IMR-90 (cell line): ENCODE measurements around the gene NADK2. TPM values are rescaled to one million over a fixed set of nuclear protein-coding genes. Genes with fewer than 3 reads are reported as not detected.

Experiments used
- ATAC-seq: fragments of 200-7000 bp; cut with Tn5 transposase; 2 replicates; pipeline ENCODE4 v1.9.1; 2020; ENCODE audit warnings: low read depth, mild to moderate bottlenecking, moderate library complexity
- BruUV-seq: library from RNA; stranded (reverse); fragments of 400-500 nt; replicated peaks from 2 replicates; lab custom pipeline; 2021; lab: Mats Ljungman, UMichigan
- CTCF ChIA-PET: fragments of 300-600 bp; formaldehyde crosslinking; extraction: SDS; loops from one replicate; lab custom pipeline; 2021; ENCODE audit warnings: antibody characterized with exemption; lab: Yijun Ruan, JAX
- POLR2A ChIA-PET: fragments of 300-600 bp; sonication (Branson Sonifier 250); formaldehyde crosslinking; loops from one replicate; lab custom pipeline; 2022; ENCODE audit warnings: antibody characterized with exemption; ENCODE audit not compliant: unreplicated experiment; lab: Charles Lee
- DNase-seq: peaks from one replicate; pipeline ENCODE4 v3.0.0; 2013
- H2AFZ ChIP-seq: replicated peaks from 2 replicates; pipeline ENCODE3; 2013; ENCODE audit warnings: low read length, mild to moderate bottlenecking; ENCODE audit not compliant: poor library complexity
- H2AK5ac ChIP-seq: 2 replicates; pipeline ENCODE4 v1.6.1; 2013; ENCODE audit warnings: low read depth, low read length, inconsistent platforms
- H2AK9ac ChIP-seq: replicated peaks from 2 replicates; pipeline ENCODE3; 2013; ENCODE audit warnings: mild to moderate bottlenecking, low read depth, low read length, moderate library complexity; ENCODE audit not compliant: poor library complexity
- H2BK120ac ChIP-seq: 2 replicates; pipeline ENCODE4 v1.6.1; 2013; ENCODE audit warnings: low read depth, low read length, inconsistent platforms
- H2BK15ac ChIP-seq: 3 replicates; pipeline ENCODE4 v1.6.1; 2013; ENCODE audit warnings: low read depth, low read length, inconsistent platforms
- H2BK20ac ChIP-seq: 2 replicates; pipeline ENCODE4 v1.6.1; 2013; ENCODE audit warnings: low read depth, mild to moderate bottlenecking, inconsistent platforms, low read length, moderate library complexity
- H2BK5ac ChIP-seq: 2 replicates; pipeline ENCODE4 v1.6.1; 2013; ENCODE audit warnings: mild to moderate bottlenecking, low read depth, low read length, inconsistent platforms; ENCODE audit not compliant: poor library complexity, severe bottlenecking
- H3K14ac ChIP-seq: replicated peaks from 2 replicates; pipeline ENCODE4 v1.6.1; 2013; ENCODE audit warnings: low read depth, low read length, inconsistent platforms
- H3K18ac ChIP-seq: 2 replicates; pipeline ENCODE4 v1.6.1; 2013; ENCODE audit warnings: low read depth, low read length, control low read depth
- H3K23ac ChIP-seq: 2 replicates; pipeline ENCODE4 v1.6.1; 2013; ENCODE audit warnings: low read depth, low read length, inconsistent platforms
- H3K27ac ChIP-seq: 2 replicates; pipeline ENCODE4 v1.5.1; 2013; ENCODE audit warnings: mild to moderate bottlenecking, control low read depth, low read length; ENCODE audit not compliant: insufficient read depth
- H3K27me3 ChIP-seq: 2 replicates; pipeline ENCODE4 v1.6.1; 2013; ENCODE audit warnings: low read length; ENCODE audit not compliant: control insufficient read depth, insufficient read depth
- H3K36me3 ChIP-seq: 2 replicates; pipeline ENCODE4 v1.6.1; 2013; ENCODE audit warnings: low read length, mixed read lengths; ENCODE audit not compliant: control insufficient read depth, insufficient read depth
- H3K4ac ChIP-seq: 2 replicates; pipeline ENCODE4 v1.6.1; 2013; ENCODE audit warnings: low read depth, low read length, inconsistent platforms
- H3K4me1 ChIP-seq: 2 replicates; pipeline ENCODE4 v1.6.1; 2013; ENCODE audit warnings: low read length, mixed read lengths; ENCODE audit not compliant: control insufficient read depth, insufficient read depth
- H3K4me2 ChIP-seq: 2 replicates; pipeline ENCODE4 v1.6.1; 2013; ENCODE audit warnings: low read depth, mild to moderate bottlenecking, control low read depth, low read length, moderate library complexity
- H3K4me3 ChIP-seq: 2 replicates; pipeline ENCODE4 v1.5.1; 2013; ENCODE audit warnings: low read depth, mild to moderate bottlenecking, control low read depth, low read length, moderate library complexity; ENCODE audit not compliant: insufficient read depth
- H3K56ac ChIP-seq: 2 replicates; pipeline ENCODE4 v1.6.1; 2013; ENCODE audit warnings: low read length, inconsistent platforms; ENCODE audit not compliant: insufficient read depth; ENCODE audit errors: extremely low read depth
- H3K79me1 ChIP-seq, 2 experiments: 2 replicates each; pipeline ENCODE4 v1.6.1; 2013; ENCODE audit warnings: low read length in 2 of 2, inconsistent platforms in 1 of 2, low read depth in 1 of 2
- H3K9ac ChIP-seq: 2 replicates; pipeline ENCODE4 v1.6.1; 2013; ENCODE audit warnings: low read depth, low read length, control low read depth
- H3K9me1 ChIP-seq: 2 replicates; pipeline ENCODE4 v1.6.1; 2013; ENCODE audit warnings: low read length, inconsistent platforms; ENCODE audit not compliant: insufficient read depth
- H3K9me3 ChIP-seq: 2 replicates; pipeline ENCODE4 v1.6.1; 2013; ENCODE audit warnings: low read length; ENCODE audit not compliant: control insufficient read depth, insufficient read depth
- H4K20me1 ChIP-seq: 2 replicates; pipeline ENCODE4 v1.6.1; 2013; ENCODE audit warnings: low read length, inconsistent platforms; ENCODE audit not compliant: insufficient read depth
- H4K5ac ChIP-seq: 2 replicates; pipeline ENCODE4 v1.6.1; 2013; ENCODE audit warnings: mild to moderate bottlenecking, low read depth, low read length, control low read depth
- H4K8ac ChIP-seq, 2 experiments: 2 replicates each; pipeline ENCODE4 v1.6.1; 2013; ENCODE audit warnings: low read depth in 2 of 2, low read length in 2 of 2, control low read depth in 1 of 2, inconsistent platforms in 1 of 2
- H4K91ac ChIP-seq: 2 replicates; pipeline ENCODE4 v1.6.1; 2013; ENCODE audit warnings: low read depth, low read length, inconsistent platforms; ENCODE audit not compliant: insufficient read depth
- BHLHE40 ChIP-seq: fragments of 150-350 bp; IDR thresholded peaks from 2 replicates; pipeline ENCODE4 v1.6.1; 2016; ENCODE audit warnings: mild to moderate bottlenecking, low read depth, low read length
- CEBPB ChIP-seq: IDR thresholded peaks from 2 replicates; pipeline ENCODE4 v1.6.1; 2012; ENCODE audit warnings: low read depth, low read length, improper control_type of control experiment
- CHD1 ChIP-seq: IDR thresholded peaks from 2 replicates; pipeline ENCODE4 v1.6.1; 2012; ENCODE audit warnings: low read depth, low read length, improper control_type of control experiment
- CTCF ChIP-seq: conservative IDR thresholded peaks from 2 replicates; pipeline ENCODE4 v1.5.1; 2012; ENCODE audit warnings: mild to moderate bottlenecking, low read depth, low read length, improper control_type of control experiment
- ELK1 ChIP-seq: fragments of 150-350 bp; IDR thresholded peaks from 2 replicates; pipeline ENCODE4 v1.6.1; 2016; ENCODE audit warnings: low read depth, mild to moderate bottlenecking, low read length, moderate library complexity, borderline replicate concordance
- FOS ChIP-seq: fragments of 150-350 bp; IDR thresholded peaks from 2 replicates; pipeline ENCODE4 v1.6.1; 2016; ENCODE audit warnings: low read depth, low read length
- MAFK ChIP-seq: IDR thresholded peaks from 2 replicates; pipeline ENCODE4 v1.6.1; 2012; ENCODE audit warnings: low read depth, low read length, improper control_type of control experiment
- MAZ ChIP-seq: IDR thresholded peaks from 2 replicates; pipeline ENCODE4 v1.6.1; 2012; ENCODE audit warnings: low read depth, mild to moderate bottlenecking, low read length, improper control_type of control experiment, moderate library complexity, borderline replicate concordance
- MXI1 ChIP-seq: IDR thresholded peaks from 2 replicates; pipeline ENCODE4 v1.6.1; 2012; ENCODE audit warnings: low read depth, mild to moderate bottlenecking, low read length, moderate library complexity, borderline replicate concordance
- NFE2L2 ChIP-seq: fragments of 150-350 bp; IDR thresholded peaks from 2 replicates; pipeline ENCODE4 v1.6.1; 2016; ENCODE audit warnings: low read depth, mild to moderate bottlenecking, low read length
- POLR2A ChIP-seq: IDR thresholded peaks from 2 replicates; pipeline ENCODE4 v1.6.1; 2012; ENCODE audit warnings: mild to moderate bottlenecking, low read depth, low read length
- RAD21 ChIP-seq: IDR thresholded peaks from 2 replicates; pipeline ENCODE4 v1.6.1; 2012; ENCODE audit warnings: low read length, improper control_type of control experiment
- RCOR1 ChIP-seq: IDR thresholded peaks from 2 replicates; pipeline ENCODE4 v1.6.1; 2012; ENCODE audit warnings: mild to moderate bottlenecking, low read length, improper control_type of control experiment; ENCODE audit not compliant: insufficient replicate concordance
- RFX5 ChIP-seq: IDR thresholded peaks from 2 replicates; pipeline ENCODE4 v1.8.0; 2012; ENCODE audit warnings: low read depth, mild to moderate bottlenecking, low read length, moderate library complexity
- SMC3 ChIP-seq: fragments of 150-350 bp; IDR thresholded peaks from 2 replicates; pipeline ENCODE4 v1.6.1; 2016; ENCODE audit warnings: low read depth, mild to moderate bottlenecking, antibody characterized with exemption, low read length, moderate library complexity
- USF2 ChIP-seq: fragments of 150-350 bp; IDR thresholded peaks from 2 replicates; pipeline ENCODE4 v1.6.1; 2017; ENCODE audit warnings: mild to moderate bottlenecking, antibody characterized with exemption, low read length, low read depth
- WGBS, 2 experiments: methylation state at CpG; one replicate each; pipeline versions ENCODE4 v1.1.5 to v1.1.7; 2013; ENCODE audit warnings: missing lambda C conversion rate in 2 of 2; ENCODE audit not compliant: insufficient read length in 1 of 2; ENCODE audit errors: extremely low coverage in 2 of 2; 5-methylcytosine and 5-hydroxymethylcytosine counted together
- dilution Hi-C: fragments of 300-500 bp; cut with HindIII; formaldehyde crosslinking; loops from one replicate; pipeline ENCODE4 v1.14.3; 2018; ENCODE audit warnings: low sequenced_read_pairs; ENCODE audit not compliant: unreplicated experiment
- in situ Hi-C: fragments of 300-500 bp; cut with MboI; formaldehyde crosslinking; loops from 3 replicates; pipeline ENCODE4 v1.14.3; 2019; ENCODE audit warnings: low sequenced_read_pairs, inconsistent platforms, mixed read lengths
- intact Hi-C: fragments of 100-400 bp; cut with micrococcal nuclease; formaldehyde crosslinking; loops from 2 replicates; pipeline ENCODE4 v1.10.0; 2022
- polyA plus RNA-seq, 3 experiments: library from polyadenylated mRNA; depleted of rRNA; stranded (reverse); fragments of >200 nt; gene quantifications; 2 replicates each; pipeline ENCODE4 v1.2.3, GENCODE V29; 2012; ENCODE audit warnings: low replicate concordance in 1 of 3
- total RNA-seq: library from RNA; depleted of rRNA; stranded (reverse); fragments of >200 nt; gene quantifications from 2 replicates; pipeline ENCODE4 v1.2.3, GENCODE V29; 2012

Gene NADK2
- total and polyA plus RNA-seq, 2 of the 4 experiments (the other 2 are of a cell fraction), result 7.4 to 17.4 TPM

- 100% methylated on average over 1 of the region's 4 CpGs; no CpG with 5 or more reads in 1 of the 2 experiments for WGBS, 2 experiments
- Histone ChIP-seq H3K4me1 (no peaks in the 10 kb centered on the region), H4K20me1 (no peaks in the 10 kb centered on the region), H4K5ac (no peak overlapping the region), H3K36me3 (peaks cover 7% of the 10 kb centered on the region), H2BK20ac (no peak overlapping the region), H3K27ac (no peak overlapping the region), H3K18ac (no peak overlapping the region), H3K27me3 (no peaks in the 10 kb centered on the region), H3K79me1 (no peaks in the 10 kb centered on the region), H2AFZ (no peak overlapping the region), H2BK120ac (no peak overlapping the region), H3K56ac (no peak overlapping the region), H3K23ac (no peak overlapping the region), H2BK15ac (no peak overlapping the region), H3K4ac (no peak overlapping the region), H2AK9ac (no peak overlapping the region), H3K9me1 (no peaks in the 10 kb centered on the region), H3K14ac (no peak overlapping the region), H4K8ac (no peak overlapping the region), H3K4me3 (no peak overlapping the region), H4K91ac (no peak overlapping the region), H2AK5ac (no peak overlapping the region), H3K9me3 (no peaks in the 10 kb centered on the region), H2BK5ac (no peak overlapping the region), H3K4me2 (no peak overlapping the region), H3K9ac (no peak overlapping the region)
- POLR2A ChIA-PET, result no interaction called here
- TF ChIP-seq MAZ (no peak), POLR2A (no peak), RCOR1 (no peak), CTCF (no peak), CEBPB (no peak), ELK1 (no peak), USF2 (no peak), BHLHE40 (no peak), SMC3 (no peak), RFX5 (no peak), RAD21 (no peak), NFE2L2 (no peak), FOS (no peak), MAFK (no peak), CHD1 (no peak), MXI1 (no peak)
- DNase-seq (no peak), ATAC-seq (no peak)
- in situ Hi-C loops (loop anchor here (10.0 kb wide), 1 partner anchor 125 kb away; the partner anchor contains the start of gene RANBP3L), intact Hi-C loops (loop anchor here (10.0 kb wide), 2 partner anchors 215 to 515 kb away; no protein-coding TSS in a partner anchor), dilution Hi-C loops (no loop called here)
- BruUV-seq, result no TSS peak
- CTCF ChIA-PET, result interaction anchor here (1.1 kb wide), 1 partner anchor 125 kb away, joined by 3 read pairs; no protein-coding TSS in a partner anchor
Observed at GRCh38 chr5:36179950-36180349, 61.8 kb downstream of the NADK2 start.
